Measurements from ENCODE around the gene TROAP. TPM values are rescaled to one million over a fixed set of nuclear protein-coding genes. Genes with fewer than 3 reads are reported as not detected.

The TROAP gene
- total and polyA plus RNA-seq, 9 of the 15 experiments (the other 6 are each of a cell fraction or from before 2014, with no cell fraction given), result 46.4 to 171 (median 59.8) TPM

DNA sequence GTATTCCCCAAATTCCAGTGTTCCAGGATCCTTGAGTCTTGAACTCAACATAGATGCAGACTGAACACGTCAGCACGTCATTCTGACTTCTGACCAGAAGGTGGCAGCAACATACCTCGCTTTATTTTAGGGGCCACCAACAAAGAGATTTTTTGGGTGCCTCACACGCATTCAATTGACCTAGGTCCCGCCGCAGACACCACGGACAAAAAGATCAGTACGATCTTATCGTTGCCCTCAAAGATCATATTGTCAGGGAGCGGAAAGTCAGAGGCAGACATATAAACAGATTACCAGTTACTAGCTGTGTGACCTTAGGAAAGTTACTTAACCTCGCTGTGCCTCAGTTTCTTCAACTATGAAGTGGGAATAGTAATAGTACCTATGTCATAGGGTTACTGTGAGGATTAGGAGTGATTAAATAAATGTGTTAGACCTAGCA, 34.6 kb upstream of the TROAP start:
- H3K9me1 ChIP-seq (ENCODE audit: control insufficient read depth, insufficient read depth, low read length), result no peaks in the 10 kb centered on the region
- H3K9ac ChIP-seq (ENCODE audit: insufficient read depth in 1 of 2, low read depth in 2 of 2, low read length in 2 of 2), result no peak overlapping the region
- peak; percentile 99 for FAIRE-seq
- BruUV-seq (replicated peaks), result no TSS peak
- no peaks in the 10 kb centered on the region for H3K27me3 ChIP-seq (ENCODE audit: control insufficient read depth in 2 of 2, insufficient read depth in 2 of 2, low read length in 2 of 2)
- WGBS (ENCODE audit: insufficient coverage, low coverage, missing lambda C conversion rate), result under 1% methylated on average over 11 of the region's 11 CpGs
- H4K20me1 ChIP-seq (replicated peaks; ENCODE audit: control insufficient read depth, insufficient read depth, low read length), result peaks cover 3% of the 10 kb centered on the region; the same call in 1 of the 2 replicates
- no peak overlapping the region for H3K4me2 ChIP-seq (ENCODE audit: insufficient read depth, low read length)
- peak; percentile 68 to 77 (median 76) for DNase-seq (ENCODE audit: extremely low read depth in 1 of 4, low spot score in 3 of 4)
- CTCF ChIA-PET (ENCODE audit: low intra/inter-chr PET ratio), result interaction anchor here (0.5 to 3.8 kb wide), 11 partner anchors 8 to 226 kb away, joined by 3 to 49 read pairs (median 4); partner anchors contain the start of gene C1QL4
- no peaks in the 10 kb centered on the region; the same call in 2 of the 3 replicates for H3K79me2 ChIP-seq (ENCODE audit: control insufficient read depth, insufficient read depth, low read length)
- POLR2A ChIA-PET, result interaction anchor here (1.2 to 2.5 kb wide), 7 partner anchors 13 to 54 kb away, joined by 4 to 9 read pairs (median 6); partner anchors contain the start of genes TROAP and TUBA1C
- no peaks in the 10 kb centered on the region for H3K9me3 ChIP-seq (replicated peaks; ENCODE audit: control insufficient read depth, insufficient read depth, low read depth, low read length)
- no peak overlapping the region for H3K4me3 ChIP-seq
- H2AFZ ChIP-seq (ENCODE audit: low read depth, low read length), result 0 out of 2 replicates have a peak overlapping the region, but pooled peaks have one; percentile 13
- in situ Hi-C loops (cut with MboI), result loop anchor here (5.0 kb wide), 2 partner anchors 49 to 234 kb away; partner anchors contain the start of gene C1QL4
- no peaks in the 10 kb centered on the region for H3K36me3 ChIP-seq (ENCODE audit: control insufficient read depth, insufficient read depth, low read length)
- peak; percentile 65 for ATAC-seq
- H3K27ac ChIP-seq (ENCODE audit: extremely low read depth, low read depth, low read length), result no peak overlapping the region
- H3K4me1 ChIP-seq (replicated peaks in 1 of 2; ENCODE audit: control insufficient read depth in 2 of 2, insufficient read depth in 2 of 2, low read length in 2 of 2), result peaks cover 5 to 14% of the 10 kb centered on the region in 2 experiments
- intact Hi-C loops (cut with micrococcal nuclease), result loop anchor here (1.0 kb wide), 2 partner anchors 54 to 69 kb away; no protein-coding TSS in a partner anchor
- peak; percentile 98; the same call in 1 of the 2 replicates for TF ChIP-seq SMARCA5 (IDR thresholded peaks at IDR 0.05)
- TF ChIP-seq CREB1 (IDR thresholded peaks at IDR 0.05), result peak; percentile 50; the same call in 1 of the 2 replicates
- TF ChIP-seq CREB1 (CRISPR knock-in tag; IDR thresholded peaks at IDR 0.05), result peak; percentile 82
- TF ChIP-seq TCF7 (IDR thresholded peaks at IDR 0.05; ENCODE audit: borderline replicate concordance), result no peak
- TF ChIP-seq RB1 (IDR thresholded peaks at IDR 0.05; ENCODE audit: low read depth), result 0 out of 2 replicates have a peak, but pooled peaks have one; percentile 27
- TF ChIP-seq, protein P1, sequence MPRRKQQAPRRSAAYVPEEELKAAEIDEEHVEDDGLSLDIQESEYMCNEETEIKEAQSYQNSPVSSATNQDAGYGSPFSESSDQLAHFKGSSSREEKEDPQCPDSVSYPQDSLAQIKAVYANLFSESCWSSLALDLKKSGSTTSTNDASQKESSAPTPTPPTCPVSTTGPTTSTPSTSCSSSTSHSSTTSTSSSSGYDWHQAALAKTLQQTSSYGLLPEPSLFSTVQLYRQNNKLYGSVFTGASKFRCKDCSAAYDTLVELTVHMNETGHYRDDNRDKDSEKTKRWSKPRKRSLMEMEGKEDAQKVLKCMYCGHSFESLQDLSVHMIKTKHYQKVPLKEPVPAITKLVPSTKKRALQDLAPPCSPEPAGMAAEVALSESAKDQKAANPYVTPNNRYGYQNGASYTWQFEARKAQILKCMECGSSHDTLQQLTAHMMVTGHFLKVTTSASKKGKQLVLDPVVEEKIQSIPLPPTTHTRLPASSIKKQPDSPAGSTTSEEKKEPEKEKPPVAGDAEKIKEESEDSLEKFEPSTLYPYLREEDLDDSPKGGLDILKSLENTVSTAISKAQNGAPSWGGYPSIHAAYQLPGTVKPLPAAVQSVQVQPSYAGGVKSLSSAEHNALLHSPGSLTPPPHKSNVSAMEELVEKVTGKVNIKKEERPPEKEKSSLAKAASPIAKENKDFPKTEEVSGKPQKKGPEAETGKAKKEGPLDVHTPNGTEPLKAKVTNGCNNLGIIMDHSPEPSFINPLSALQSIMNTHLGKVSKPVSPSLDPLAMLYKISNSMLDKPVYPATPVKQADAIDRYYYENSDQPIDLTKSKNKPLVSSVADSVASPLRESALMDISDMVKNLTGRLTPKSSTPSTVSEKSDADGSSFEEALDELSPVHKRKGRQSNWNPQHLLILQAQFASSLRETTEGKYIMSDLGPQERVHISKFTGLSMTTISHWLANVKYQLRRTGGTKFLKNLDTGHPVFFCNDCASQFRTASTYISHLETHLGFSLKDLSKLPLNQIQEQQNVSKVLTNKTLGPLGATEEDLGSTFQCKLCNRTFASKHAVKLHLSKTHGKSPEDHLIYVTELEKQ (CRISPR knock-in tag; IDR thresholded peaks at IDR 0.05), result no peak
- TF ChIP-seq ARNT (IDR thresholded peaks at IDR 0.05), result 0 out of 4 replicates have a peak, but pooled peaks of 1 of the 2 experiments have one; percentile 69
- TF ChIP-seq HDAC8 (tag; IDR thresholded peaks at IDR 0.05), result no peak
- no peak for TF ChIP-seq KLF13 (tag; IDR thresholded peaks at IDR 0.05; ENCODE audit: borderline replicate concordance, low read depth)
- TF ChIP-seq NONO (IDR thresholded peaks at IDR 0.05; ENCODE audit: low read depth in 2 of 2, low read length in 1 of 2), result no peak
- no peak for TF ChIP-seq ZNF165 (CRISPR knock-in tag; IDR thresholded peaks at IDR 0.05; ENCODE audit: borderline replicate concordance)
- no peak for TF ChIP-seq CHCHD3 (CRISPR knock-in tag; IDR thresholded peaks at IDR 0.05)
- TF ChIP-seq MCM5 (IDR thresholded peaks at IDR 0.05; ENCODE audit: low read depth), result no peak
- no peak for TF ChIP-seq BACH1 (tag; IDR thresholded peaks at IDR 0.05)
- TF ChIP-seq SRF (CRISPR knock-in tag; IDR thresholded peaks at IDR 0.05), result no peak
- no peak for TF ChIP-seq TRIM25 (IDR thresholded peaks at IDR 0.05; ENCODE audit: borderline replicate concordance)
- TF ChIP-seq POLR2A (conservative IDR thresholded peaks at IDR 0.05), result no peak
- no peak for TF ChIP-seq ZNF717 (CRISPR knock-in tag; IDR thresholded peaks at IDR 0.05)
- no peak for TF ChIP-seq ZNF695 (CRISPR knock-in tag; IDR thresholded peaks at IDR 0.05)
- TF ChIP-seq BDP1 (IDR thresholded peaks at IDR 0.05; ENCODE audit: insufficient read depth, insufficient read length), result no peak
- peak; percentile 19; the same call in 1 of the 2 replicates for TF ChIP-seq SOX6 (IDR thresholded peaks at IDR 0.05)

Data from K562 (cell line).